Ramos (cell line): ENCODE results near the gene OSGIN1.

Experiments
- in situ Hi-C: fragments of 300-500 bp; cut with MboI; formaldehyde crosslinking; loops from one replicate; pipeline ENCODE4 v1.14.3; 2022; ENCODE audit warnings: low sequenced_read_pairs; ENCODE audit not compliant: unreplicated experiment

Gene OSGIN1

DNA sequence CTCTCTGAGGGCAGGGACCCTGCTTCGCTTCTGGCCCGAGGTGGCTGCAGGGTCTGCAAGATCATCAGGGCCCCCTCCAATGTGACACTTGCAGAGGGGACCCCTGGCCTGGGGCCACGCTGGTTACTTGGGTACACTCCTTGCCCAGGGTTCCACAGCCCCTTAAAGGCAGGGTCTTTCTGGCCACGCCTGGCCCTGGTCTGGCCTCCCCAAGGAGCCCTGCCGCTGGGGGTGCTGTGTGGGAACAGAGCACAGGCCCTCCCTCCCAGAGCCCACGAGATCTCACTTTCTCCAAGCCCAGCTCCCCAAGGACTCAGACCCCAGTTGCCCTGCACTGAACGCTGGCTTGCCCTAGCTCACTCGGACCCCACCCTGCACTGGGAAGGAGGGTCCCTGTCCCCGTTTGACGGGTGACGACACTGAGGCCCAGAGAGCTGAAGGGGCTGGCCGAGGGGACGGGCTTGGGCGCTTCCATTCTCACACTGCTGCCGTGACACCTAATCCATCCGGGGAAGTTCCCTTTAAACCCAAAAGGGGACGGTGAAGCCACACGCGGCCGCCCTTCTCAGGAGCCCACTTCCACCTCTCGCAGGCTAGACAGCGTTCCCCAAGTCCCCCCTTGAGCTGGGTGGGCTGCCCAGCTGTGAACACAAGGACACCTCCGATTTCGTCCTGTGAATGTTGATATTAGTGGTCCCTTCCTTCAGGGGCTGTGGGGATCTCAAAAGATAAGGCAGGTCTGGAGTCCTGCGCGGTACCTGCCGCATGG is 26.9 kb upstream of the OSGIN1 start:
- in situ Hi-C loops: no loop called here

DNA sequence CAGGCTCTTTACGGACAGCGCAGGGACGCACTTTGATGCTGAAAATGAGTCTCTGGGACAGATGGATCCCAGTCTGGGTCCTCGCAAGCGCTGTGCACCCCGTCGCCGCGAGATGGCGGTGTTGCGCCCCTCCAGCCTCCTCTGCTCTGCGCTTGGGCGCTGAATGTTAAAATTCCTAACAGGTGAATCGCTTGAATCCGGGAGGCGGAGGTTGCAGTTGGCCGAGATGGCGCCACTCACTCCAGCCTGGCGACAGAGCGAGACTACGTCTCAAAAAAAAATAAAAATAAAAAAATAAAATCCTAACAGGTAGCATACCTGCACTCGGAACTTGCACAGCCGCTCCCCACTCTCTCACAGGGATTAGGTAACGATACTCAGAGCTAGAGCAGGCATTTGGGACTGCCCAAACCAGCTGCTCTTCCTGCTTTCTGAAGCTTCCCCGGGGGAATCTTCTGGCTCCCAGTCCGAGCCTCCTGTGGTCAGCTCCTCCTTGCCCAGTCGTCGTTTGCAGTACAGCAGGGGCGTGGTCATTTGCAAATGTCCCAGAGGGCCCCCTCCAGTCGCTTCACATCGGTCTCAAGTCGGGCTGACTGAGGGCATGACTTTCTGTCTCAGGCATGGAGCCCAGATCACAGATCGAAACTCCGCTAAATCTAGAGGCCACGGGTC is 26.2 kb upstream of the OSGIN1 start:
- in situ Hi-C loops: no loop called here

DNA sequence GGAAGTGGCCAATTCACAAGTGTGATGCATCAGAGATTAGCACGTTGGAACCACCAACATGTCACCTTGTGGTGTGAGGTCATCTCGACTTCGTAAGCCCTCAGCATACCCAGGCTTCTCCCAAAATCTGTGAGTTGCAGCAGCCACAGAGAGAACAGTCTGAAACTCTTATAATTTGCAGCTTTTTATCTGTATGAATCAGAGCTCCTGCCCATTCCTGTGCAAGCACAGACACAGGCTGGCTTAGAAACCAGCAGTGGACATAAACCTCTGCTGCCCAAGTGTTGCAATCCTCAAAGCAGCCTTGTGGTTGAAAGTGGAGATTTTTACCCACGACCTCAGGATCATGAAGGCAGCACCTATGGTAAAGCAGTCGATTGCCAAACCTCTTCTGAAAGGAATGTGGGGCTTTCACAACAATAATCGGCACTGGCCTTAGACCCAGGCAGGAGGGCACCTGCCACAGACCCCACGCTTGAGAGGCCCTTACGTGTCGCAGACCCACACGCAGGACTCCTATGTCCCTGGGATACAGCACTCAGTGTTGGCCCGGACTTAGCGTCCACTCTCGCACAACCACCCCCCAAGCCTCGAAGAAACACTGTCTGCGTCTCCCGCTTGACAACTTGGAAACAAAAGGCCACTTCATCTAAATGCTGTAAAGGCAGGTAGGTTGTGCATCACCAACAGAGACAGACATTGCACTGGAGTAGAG is 24.5 kb upstream of the OSGIN1 start:
- in situ Hi-C loops: no loop called here

DNA sequence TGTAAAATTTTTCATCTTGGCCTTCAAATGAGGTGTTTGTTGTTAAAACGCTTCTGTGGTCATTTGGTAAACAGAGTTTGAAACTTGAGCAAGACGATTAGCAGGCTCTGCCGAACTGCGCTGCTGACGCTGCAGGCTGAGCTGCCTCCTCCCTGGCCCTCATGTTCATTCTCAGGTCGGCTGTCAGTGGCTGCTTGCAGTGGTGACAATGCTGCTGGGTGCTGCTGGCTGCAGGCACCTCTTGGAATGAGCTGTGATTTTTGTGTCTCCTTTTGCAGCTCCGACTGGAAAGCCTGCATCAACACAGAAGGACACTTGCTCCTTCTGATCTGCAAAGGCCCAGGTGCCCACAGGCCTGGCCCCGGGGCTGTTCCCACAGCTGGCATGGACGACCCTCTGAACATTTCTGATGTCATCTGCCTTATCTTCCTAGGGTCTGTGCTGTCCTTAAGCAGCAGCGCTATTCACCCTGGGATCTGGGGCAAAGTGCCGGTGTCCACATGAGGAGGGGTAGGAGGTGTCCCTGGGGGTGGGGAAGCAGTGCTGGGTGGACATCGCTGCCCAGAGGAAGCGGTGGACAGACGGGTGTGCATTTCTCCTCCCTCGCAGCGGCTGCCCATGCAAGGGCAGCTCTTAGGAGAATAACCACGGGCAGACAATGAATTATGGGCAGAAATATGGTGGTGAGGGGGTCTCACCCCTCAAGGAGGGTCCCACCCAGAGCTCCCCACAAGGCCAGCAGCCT is 23.1 kb upstream of the OSGIN1 start:
- in situ Hi-C loops: no loop called here

DNA sequence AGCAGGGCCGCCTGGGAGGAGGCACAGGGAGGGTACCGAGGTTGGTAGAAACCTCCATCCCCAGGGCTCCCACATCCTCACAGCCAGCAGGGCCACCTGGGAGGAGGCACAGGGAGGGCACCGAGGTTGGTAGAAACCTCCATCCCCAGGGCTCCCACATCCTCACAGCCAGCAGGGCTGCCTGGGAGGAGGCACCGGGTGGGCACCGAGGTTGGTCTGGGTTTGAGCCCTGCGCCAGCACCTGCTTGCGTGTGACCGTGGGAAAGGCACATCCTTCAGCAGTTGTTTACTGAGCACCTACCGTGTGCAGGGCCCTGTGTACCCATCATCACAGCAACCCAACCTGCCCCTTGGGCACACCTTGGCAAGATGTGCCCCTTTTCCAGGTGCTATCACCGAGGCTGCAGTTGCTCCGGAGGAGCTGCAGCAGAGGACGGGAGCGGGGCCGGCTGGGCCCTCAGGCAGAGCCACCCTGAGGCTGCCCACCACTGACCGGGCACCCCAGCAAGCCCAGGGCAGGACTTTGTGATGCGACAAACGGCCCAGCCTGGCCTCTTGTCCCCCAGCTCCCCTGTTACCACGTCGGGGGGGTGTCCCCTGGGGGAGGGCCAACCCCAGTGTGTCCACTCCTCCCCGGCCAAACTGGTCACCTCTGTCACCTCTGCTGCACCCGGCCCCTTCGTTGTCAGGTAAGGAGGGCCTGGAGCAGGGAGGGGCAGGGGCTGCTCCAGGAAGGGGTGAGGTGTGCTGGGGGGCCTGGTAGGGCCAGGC is 22.1 kb upstream of the OSGIN1 start:
- in situ Hi-C loops: no loop called here

DNA sequence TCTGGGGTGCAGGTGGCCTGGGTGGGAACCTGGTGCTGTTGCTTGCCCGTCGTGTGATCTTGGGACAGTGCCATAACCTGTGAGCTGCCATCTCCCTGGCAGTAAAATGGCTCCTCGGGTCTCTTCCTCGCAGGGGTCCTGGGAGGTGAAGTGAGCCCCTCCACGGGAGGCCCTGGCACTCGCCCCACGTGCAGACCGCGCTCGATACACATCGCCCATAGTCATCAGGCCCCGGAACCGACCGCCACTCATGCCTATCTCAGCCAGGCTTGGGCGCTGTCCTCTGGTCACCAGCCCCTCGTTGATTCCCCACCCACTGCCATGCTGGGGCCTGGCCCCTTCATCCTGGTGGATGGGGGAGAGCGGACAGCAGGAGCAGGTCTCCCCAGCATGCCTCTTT is 21.5 kb upstream of the OSGIN1 start:
- in situ Hi-C loops: no loop called here

DNA sequence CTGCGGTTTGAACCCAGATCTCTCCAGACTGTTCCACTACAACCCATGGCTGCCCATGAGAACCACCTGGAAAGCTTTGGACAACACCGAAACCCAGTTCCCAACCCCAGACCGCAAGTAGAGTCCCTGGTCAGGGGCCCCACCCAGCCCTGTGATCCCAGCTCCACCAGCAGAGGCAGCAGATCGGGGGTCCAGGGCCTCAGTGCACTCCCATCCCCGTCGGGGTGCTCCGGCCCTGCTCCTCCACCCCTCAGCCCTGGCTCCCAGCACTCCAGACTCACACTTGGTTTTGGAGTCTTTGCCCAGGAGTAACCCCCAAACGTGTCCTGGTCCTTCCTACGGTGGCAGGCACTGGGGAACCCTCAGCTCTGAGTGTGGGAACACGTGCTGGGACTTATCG is 20.7 kb upstream of the OSGIN1 start:
- in situ Hi-C loops: no loop called here

DNA sequence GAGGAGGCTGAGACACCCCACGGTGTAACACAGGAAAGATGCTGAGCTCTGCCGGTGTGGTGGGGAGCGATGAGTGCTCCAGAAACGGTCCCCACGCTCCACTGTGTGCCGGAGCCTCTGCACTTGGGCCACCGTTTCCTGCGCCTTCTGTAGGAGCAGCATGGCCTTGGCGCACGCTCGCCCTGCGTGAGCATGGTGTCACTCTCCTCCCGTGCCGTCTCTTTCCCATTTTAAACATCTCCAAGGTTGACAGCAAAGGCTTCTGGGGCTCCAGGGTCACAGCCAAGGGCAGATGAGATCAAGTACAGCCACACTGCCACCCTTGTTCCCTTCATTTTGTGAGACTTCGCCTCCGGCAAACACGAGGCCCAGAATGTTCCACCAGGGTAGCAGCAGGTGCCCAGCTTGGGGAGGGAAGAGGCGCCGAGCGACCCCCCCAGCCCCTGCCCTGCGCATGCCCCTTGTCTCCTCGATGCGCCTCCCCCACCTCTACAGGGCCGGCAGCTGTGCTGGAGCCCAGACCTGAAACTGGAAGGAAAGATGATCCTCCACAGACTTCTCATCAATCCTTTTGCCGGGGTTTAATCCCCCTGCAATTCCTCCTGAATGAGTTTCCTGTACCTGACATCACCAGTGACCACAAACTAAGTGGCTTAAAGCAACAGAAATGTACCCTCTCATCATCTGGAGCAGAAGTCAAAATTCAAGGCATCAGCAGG is 19.9 kb upstream of the OSGIN1 start:
- in situ Hi-C loops: no loop called here

DNA sequence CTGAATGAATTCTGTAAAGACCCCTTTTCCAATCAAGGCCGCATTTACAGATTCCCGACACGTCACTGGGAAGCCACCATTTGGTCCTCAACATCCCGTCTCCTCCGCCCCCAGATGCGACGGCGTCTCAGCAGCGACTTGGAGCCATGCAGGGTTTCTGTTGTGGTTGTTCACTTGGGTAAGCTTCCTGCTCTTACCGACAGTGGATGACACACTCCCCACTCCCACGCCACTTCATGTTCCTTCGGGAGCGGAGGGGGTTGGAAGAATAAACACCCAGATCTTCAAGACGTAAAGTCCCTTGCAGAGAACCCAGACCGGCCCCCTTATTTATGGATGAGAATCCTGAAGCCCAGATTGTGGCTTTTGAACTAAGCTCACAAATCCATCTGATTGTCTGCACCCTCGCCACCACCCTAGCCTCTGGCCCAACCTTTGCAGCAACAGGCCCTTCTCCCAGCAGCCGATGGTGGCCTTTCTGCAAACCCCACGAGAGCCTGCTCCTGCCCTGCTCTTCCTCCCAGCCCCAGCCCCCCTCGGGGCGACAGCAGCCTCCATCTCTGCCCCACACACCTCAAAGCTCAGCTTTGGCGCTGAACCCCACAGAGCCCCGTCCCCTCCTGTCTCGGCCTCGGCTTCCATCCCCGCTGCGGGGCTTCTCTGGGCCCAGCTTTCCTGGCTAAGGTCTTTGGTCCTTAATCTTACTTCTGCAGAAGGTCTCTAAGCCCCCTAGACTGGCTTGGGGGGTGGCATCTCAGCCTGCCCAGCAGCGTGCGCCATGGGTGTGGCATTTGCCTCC is 19.0 kb upstream of the OSGIN1 start:
- in situ Hi-C loops: no loop called here

DNA sequence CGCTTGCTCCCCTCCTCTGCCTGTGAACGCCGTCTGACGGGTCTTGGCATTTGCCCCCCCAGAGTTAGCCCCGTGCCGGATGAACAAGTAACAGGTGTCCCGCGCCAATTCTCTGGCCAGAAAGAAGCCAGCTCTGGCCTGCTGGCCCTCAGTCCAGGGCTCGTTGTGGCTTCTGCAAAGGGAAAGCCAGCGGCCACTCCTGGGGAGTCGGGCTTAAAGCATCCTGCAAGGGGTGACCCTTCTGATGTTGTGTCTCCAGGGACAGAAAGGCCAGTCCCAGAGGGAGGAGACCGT is 18.4 kb upstream of the OSGIN1 start:
- in situ Hi-C loops: no loop called here

DNA sequence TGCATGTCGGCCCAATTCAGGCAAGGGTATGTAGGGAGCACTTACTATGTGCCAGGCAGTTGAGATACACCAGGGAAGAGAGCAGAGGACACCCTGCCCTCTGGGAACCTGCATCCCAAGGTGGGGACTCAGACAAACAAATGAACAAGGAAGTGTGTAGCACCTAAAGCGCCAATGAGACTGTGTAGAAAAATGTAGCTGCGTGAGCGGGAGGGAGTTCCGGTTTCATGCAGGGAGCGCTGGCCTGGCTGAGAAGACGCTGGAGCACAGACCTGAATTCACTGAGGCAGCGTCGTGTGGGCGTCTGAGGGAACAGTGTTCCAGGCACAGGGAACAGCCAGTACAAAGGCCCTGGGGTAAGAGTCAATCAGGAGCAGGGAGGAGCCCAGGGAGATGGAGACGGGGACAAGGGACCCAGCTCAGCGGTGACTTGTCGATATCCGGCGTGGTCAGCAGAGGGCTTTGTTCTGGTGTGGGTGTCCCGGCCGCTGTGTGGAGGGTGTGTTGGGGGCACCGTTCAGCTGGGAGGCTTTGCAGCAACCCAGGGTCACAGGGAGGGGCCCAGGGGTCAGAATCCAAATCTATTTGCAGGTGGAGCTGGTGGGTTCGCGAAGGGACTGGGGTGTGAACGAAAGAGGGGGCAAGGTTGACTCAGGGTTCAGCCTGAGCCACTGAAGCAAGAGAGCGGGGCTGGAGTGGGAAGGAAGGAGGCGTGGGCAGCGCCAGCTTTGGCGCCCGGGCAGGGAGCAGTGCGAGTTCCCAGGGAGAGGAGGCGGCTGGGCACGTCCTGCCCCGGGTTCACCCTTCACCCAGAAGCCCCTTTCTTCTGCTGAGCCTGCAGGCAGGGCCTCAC is 17.8 kb upstream of the OSGIN1 start:
- in situ Hi-C loops: no loop called here

DNA sequence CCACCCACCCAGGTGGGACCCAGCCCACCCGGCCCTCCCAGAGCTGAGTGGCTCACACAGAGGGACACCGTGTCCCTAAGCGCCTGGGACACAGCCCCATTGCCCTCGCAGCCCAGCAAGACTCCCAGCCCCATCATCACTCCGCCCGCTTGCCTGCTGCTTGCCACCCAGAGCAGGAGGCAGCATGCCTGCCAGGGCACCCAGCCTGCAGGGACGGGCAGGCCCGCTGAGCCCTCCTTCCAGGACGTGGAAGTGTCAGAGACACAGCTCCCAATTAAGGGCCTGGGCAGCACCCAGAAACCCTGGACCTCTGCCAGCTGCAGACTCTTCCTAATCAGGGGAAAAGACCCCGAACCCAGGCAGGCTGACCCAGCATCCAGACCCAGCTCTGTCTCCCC is 17.2 kb upstream of the OSGIN1 start:
- in situ Hi-C loops: no loop called here

DNA sequence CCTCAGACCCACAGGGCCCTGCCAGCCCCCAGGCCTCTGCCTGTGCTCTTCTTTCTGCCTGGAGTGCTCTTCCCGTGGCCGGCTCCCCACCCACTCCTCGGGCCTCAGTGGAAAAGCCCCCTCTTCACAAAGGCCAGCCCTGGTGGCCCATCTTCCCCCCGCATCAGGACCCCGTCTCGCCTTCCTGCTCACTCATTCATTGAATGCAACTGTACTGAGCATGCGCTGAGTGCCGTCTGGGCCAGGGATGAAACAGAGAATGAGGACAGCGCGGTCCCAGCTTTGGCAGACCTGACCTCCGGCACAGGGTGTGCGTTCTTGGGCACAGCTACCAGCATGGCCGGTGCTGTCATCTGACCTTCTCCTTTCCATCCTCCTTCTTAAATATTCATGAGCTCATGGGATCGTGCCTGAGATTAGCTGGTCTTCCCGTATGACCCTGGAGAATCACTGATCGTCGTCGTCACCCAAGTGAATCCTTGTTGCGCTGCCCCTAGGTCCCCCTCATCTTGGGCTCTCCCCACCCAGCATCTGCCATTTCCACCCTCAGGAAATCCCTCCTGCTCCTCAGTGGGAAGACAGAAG is 16.4 kb upstream of the OSGIN1 start:
- in situ Hi-C loops: no loop called here

DNA sequence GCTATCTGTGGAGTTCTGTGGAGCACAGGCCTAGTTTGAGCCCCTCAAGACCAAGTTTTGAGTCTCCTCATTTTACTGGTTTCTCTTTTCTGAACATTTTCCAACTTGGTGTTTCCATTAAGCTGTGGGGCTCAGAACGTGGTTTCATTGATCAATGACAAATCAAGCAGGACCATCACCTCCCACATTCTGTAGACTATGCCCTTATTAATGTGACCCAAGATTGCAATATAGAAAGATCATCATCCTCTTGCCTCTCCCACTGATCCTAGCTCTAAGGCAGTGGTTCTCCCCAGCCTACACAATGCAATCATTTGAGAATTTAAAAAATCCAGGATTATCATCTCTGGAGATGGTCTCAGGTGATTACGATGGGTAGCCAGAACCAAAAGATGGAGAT is 15.8 kb upstream of the OSGIN1 start:
- in situ Hi-C loops: no loop called here

DNA sequence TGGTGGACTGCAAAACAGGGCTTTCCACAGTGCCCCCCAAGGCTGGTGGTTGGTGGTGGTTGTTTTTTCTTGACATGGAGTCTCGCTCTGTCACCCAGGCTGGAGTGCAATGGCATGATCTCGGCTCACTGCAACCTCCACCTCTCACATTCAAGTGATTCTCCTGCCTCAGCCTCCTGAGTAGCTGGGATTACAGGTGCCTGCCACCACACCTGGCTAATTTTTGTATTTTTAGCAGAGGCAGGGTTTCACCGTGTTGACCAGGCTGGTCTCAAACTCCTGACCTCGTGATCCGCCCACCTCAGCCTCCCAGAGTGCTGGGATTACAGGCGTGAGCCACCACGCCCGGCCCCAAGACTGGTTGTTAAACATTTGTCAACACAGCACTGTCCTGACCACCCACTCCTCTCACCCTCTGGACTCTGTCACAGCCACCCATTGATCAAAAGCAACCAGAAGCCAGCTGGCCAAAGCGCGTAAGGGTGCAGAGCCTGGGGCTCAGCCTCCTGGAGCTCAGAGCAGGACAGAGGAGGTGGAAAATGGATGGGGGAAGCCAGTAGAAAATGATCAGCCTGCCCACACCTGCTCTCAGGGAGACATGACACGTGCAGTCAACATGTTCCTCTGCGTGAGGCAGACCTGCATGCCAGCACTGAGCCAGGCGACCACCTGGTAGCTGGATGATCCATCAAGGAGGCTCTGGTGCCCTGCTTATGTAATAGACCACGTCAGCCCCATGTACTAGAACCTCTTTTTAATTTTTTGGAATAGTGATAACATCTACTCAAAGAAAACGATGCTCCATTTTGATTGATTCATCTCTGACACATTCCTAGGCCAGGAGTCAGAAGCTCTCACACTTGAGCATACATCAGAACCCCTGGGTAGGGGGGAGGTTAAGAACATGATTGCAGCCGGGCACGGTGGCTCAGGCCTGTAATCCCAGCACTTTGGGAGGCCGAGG is 14.8 kb upstream of the OSGIN1 start:
- in situ Hi-C loops: no loop called here

DNA sequence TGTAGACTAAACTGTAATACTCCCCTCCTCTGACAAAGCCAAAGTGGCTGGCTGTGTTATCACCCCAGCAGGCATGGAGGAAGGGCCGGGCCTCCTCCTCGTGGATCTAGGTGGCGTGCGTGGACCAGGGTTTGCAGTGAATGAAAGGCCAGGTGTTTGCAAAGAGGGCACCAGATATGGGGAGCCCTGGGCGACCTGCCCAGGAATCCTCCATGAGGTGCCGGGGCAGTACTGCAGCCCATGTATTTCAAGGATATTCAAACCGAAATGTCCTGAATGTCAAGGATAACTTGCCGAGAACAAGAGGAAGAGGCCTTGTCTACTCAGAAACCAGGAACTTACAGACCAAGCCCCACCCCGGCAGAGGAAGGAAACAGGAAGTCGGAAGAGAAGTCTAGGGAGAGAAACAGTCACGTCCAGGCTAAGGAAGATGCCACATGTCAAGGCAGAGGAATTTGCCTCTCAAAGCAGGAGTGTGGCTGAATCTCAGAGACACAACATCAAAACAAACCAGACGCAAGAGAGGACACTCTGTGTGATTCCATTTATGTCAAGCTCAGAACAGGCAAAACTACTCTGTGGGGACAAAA is 13.7 kb upstream of the OSGIN1 start:
- in situ Hi-C loops: no loop called here
